HG03571 (cell line): Measurements from ENCODE around the gene CDCP2.

ENCODE experiments used
- ATAC-seq: cut with Tn5 transposase; IDR thresholded peaks from one replicate; pipeline ENCODE4 v1.9.1; 2021; ENCODE audit not compliant: unreplicated experiment

Gene CDCP2

DNA sequence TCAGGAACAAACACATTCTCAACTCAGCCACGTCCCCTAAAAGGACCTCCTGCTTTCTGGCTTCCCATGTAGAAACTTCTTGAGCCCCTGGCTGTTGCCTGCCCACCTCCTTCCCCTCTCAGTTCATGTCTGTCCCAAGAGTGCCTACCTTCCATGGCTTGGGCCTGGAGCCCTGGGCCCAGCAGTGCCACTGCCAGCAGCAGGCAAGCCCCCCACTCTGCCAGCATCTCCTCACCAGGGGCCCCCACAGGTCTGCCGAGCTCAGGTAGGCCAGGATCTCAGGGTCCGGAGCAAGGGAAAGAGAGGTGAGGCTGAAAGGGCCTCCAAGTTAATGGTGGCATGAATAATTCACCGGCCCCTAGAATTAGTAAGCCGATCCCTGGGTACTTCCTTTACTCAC, at the start of gene CDCP2:
CDCP2 (minus strand) TSS at position 305 of the 400 bp plus-strand sequence; CDS start at position 227, 78 bp downstream.
- no peak for ATAC-seq

DNA sequence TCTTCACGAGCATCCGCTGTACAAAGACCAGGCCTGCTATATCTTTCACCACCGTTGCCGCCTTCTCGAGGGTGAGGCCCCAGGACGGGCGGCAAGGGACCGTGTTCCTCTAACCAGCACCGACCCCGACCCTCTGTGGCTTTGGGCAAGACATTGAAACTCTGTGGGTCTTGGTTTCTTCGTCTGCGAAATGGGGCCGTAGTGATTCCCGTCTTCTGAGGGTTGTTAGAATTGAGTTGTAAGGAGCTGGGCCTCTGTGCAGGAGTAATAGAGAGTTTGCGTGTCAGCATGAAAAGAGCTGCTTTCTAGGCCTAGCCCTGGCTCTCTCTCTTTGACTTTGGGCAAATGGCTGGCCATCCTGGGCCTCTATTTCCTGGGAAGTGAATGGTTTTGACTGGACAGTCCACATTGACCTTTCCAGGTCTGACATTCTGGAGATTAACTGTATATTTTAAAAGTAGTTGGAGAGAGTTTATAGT, 47.8 kb upstream of the CDCP2 start:
- ATAC-seq: peak; percentile 15

- ATAC-seq: peak; percentile 94
These were observed 47.1 kb upstream of the CDCP2 start, which contains the start of the genes CYB5RL and MRPL37 for GRCh38 chr1:54199765-54200518. CYB5RL (minus strand) TSS chr1:54200030; CDS start chr1:54195616, 4,414 bp downstream. MRPL37 (plus strand) TSS chr1:54200167; CDS start chr1:54200244, 77 bp downstream.

GRCh38 chr1:54199151-54199764, 46.5 kb upstream of the CDCP2 start:
- ATAC-seq: no peak

- no peak for ATAC-seq
These were observed 40.7 kb upstream of the CDCP2 start for GRCh38 chr1:54193453-54193852.

DNA sequence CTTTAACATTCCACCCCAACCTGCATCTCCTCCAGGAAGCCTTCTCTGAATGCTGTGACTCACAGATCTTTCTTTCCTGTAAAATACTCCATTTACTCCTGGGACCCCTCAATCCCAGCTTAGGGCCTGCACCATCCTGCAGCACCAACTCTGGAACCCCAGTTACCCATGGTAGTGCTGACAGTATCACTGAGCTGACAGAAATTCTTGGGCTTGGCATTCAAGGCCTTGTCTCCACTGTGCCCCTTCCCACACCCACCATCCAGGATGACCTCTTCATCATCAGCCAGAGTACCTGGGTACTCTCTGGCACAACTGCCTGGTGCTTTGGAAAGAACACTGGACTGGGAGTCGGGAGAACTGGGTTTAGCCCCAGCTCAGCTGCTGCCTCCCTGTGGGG, 38.7 kb upstream of the CDCP2 start:
- no peak for ATAC-seq

- ATAC-seq: no peak
These were observed 37.7 kb upstream of the CDCP2 start for GRCh38 chr1:54190526-54190925.

- ATAC-seq: no peak
These were observed 35.5 kb upstream of the CDCP2 start for GRCh38 chr1:54188291-54188690.

DNA sequence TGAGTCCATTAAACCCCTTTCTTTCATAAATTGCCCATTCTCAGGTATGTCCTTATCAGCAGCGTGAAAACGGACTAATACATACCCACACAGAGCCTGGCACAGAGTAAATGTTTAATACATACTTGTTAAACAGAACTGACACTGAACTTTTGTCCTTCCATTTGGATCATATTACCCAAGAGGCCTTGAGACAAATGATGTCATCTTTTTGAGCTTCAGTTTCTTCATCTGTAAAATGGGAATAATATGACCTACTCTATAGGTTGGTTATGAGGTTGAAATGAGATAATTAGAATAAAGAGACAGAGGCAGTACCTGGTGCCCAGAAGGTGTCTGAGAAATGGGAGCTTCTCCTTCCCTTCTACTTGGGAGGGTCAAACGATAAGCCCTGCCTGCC, 33.3 kb upstream of the CDCP2 start:
- no peak for ATAC-seq

DNA sequence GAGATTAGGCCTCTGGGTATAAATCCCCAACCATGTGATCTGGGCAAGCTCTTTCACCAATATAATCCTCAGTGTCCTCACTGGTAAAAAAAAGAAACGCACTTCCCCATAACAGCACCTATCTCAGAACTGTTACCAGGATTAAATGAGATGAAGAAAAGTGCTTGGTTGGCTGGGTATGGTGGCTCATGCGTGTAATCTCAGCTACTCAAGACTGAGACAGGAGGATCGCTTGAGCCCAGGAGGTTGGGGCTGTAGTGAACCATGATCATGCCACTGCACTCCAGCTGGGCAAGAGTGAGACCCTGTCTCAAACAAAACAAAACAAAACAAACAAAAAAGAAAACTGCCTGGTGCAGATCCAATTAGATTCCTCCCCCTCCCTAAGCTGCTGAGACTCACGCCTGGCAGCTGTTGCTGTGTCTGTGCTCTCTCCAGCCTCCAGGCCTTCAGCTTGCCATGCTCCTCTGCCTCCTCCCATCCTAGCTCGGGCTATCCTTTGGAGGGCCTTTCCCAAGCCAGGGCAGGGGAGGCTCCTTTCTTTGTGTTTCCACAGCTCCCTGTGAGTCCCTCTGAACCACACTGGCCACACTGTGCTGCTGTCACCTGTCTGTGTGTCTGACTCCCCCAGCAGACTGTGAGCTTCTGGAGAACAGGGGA, 28.0 kb upstream of the CDCP2 start:
- ATAC-seq: no peak

GRCh38 chr1:54178296-54179070, 25.7 kb upstream of the CDCP2 start:
- ATAC-seq: no peak

DNA sequence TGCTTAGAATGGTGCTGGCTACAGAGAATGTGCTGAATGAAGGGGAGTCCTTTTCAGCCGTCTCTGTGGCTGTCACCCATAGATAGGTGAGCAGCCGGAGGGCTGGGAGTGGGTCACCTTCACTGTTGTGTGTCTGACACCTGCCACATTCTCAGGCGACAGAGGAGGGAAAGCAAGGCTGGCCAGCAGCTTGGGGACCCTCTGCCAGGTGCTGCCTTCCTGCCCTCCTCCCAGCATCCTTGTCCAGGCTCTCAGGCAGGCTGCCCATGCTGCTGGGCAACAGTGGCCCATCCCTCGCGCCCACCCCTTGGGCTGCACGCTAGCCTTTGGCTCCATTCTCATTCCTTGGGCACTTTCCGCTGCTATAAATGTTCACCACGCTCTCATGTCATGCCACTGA, 24.9 kb upstream of the CDCP2 start:
- no peak for ATAC-seq

DNA sequence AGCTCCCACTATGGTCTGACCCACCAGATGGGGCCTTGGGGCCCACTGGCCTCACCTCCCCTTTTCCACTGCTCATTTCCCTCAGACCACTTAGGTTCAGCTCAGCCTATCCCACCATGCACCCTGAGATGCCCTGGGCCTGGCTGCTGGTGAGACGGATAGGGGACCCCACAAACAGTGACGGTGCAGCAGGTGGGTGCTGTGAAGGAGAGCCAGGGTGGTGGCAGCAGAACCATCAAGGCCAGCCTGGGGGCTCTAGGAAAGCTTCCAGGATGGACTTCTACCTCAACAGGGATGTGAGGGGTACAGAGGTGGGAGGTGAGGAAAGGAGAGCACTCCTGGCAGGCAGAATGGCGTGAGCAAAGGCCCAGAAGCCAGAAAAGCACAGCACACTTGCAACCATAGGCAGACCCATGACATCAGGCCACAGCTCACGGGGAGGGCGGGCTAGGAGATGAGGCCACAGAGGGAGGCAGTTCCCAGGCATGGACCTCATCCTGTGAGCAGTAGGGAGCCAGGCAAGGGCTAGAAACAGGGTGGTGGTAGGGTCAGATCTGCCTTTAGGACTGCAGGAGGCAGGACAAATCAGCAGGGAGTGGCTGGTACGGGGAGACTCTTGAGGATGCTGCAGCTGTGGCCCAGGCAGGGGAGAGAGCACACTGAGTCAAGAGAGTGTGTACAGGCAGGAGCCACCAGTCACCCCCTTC, 24.0 kb upstream of the CDCP2 start:
- ATAC-seq: no peak

DNA sequence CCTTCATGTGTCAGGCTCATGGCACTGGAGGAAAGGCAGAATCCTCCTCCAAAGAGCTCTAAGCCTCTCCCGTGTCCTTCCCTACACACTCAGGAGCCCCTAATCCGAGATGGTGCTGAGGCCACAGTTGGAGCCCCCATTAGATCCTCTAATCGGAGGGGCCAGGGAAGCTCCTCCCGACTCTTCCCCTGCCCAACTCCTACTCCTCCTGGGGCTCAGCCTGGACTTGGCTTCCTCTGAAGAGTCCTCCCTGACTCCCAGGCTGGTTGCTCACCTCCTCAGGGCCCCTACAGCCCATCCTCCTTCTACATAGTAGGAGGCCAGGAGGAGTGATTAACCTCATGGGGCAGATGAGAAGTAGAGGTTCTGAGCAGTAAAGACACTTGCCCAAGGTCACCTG, 21.3 kb upstream of the CDCP2 start:
- no peak for ATAC-seq

DNA sequence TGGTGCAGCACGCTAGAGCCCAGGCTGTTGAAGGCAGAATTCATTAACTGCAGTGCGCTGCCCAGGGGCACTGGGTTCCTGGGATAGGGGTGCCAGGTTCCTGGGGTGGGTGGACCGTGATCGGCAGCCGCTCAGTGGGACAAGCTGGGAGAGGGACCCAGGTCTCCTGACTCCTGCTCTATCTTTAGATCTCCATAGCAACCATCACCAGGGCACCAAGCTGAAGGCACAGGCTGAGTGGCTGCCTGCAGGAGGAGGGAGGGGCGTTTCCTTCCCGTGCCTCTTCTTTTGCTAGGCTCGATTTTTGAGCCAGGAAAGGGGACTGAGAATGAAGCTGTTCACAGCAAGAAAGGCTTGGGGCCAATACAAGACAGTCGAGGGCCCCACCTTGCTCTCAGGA, 20.9 kb upstream of the CDCP2 start:
- ATAC-seq: no peak

- no peak for ATAC-seq
These were observed 20.1 kb upstream of the CDCP2 start for GRCh38 chr1:54172614-54173599.

- no peak for ATAC-seq
These were observed 18.8 kb upstream of the CDCP2 start for GRCh38 chr1:54171606-54172005.

GRCh38 chr1:54171016-54171415, 18.2 kb upstream of the CDCP2 start:
- ATAC-seq: no peak

GRCh38 chr1:54169068-54169467, 16.3 kb upstream of the CDCP2 start:
- ATAC-seq: no peak
